ENCODE measurements around the gene PLAU. TPM values are rescaled to one million over a fixed set of nuclear protein-coding genes. Genes with fewer than 3 reads are reported as not detected.

PLAU gene
- total and polyA plus RNA-seq, 10 of the 15 experiments (the other 5 are each of a cell fraction or from before 2014, with no cell fraction given) = 2.5 to 20.9 (median 11.5) TPM

GRCh38 chr10:73916761-73917470, 6.0 kb downstream of the PLAU start:
- POLR2A ChIA-PET = interaction anchor here (1.0 kb wide), 2 partner anchors 10 to 29 kb away, joined by 3 read pairs; no protein-coding TSS in a partner anchor
- no peak overlapping the region for H3K4me2 ChIP-seq (ENCODE audit: control insufficient read depth, insufficient read depth)
- CTCF ChIA-PET = interaction anchor here (1.2 to 5.7 kb wide), 3 partner anchors 11 to 29 kb away, joined by 4 to 39 read pairs (median 5); no protein-coding TSS in a partner anchor
- H3K79me2 ChIP-seq (ENCODE audit: control insufficient read depth, insufficient read depth, low read length) = no peaks in the 10 kb centered on the region
- peak; percentile 69 for ATAC-seq
- intact Hi-C loops (cut with micrococcal nuclease; ENCODE audit: unreplicated experiment) (no loop called here), in situ Hi-C loops (cut with MboI) (no loop called here)
- H3K9ac ChIP-seq (ENCODE audit: control insufficient read depth, insufficient read depth, low read length) = no peak overlapping the region
- no peaks in the 10 kb centered on the region for H3K36me3 ChIP-seq (ENCODE audit: control insufficient read depth in 2 of 2, insufficient read depth in 2 of 2, low read length in 1 of 2)
- no peaks in the 10 kb centered on the region for H4K20me1 ChIP-seq (ENCODE audit: control insufficient read depth, insufficient read depth)
- no peak for FAIRE-seq
- peaks cover 15% of the 10 kb centered on the region for H3K9me3 ChIP-seq (replicated peaks; ENCODE audit: control insufficient read depth, insufficient read depth, low read length)
- SMC1A ChIA-PET (ENCODE audit: uncharacterized antibody, unreplicated experiment) = interaction anchor here (1.0 to 34.4 kb wide), 5 partner anchors 10 to 27 kb away, joined by 3 to 1048 read pairs (median 15); no protein-coding TSS in a partner anchor
- H3K27ac ChIP-seq (ENCODE audit: control insufficient read depth, insufficient read depth) = no peak overlapping the region
- no peak for DNase-seq (ENCODE audit: low read depth, low spot score)
- no peak overlapping the region for H2AFZ ChIP-seq (ENCODE audit: control insufficient read depth, low read depth, low read length)
- RAD21 ChIA-PET (ENCODE audit: unreplicated experiment) = interaction anchor here (0.9 to 5.6 kb wide), 3 partner anchors 18 to 29 kb away, joined by 3 to 38 read pairs (median 13); no protein-coding TSS in a partner anchor
- WGBS (ENCODE audit: insufficient coverage, insufficient replicate concordance, low lambda C conversion rate, missing lambda C conversion rate) = 43% methylated on average over 5 of the region's 5 CpGs
- peaks cover 0 to 1% of the 10 kb centered on the region in 2 experiments; a peak in 1 of 4 replicates for H3K27me3 ChIP-seq (replicated peaks in 1 of 2; ENCODE audit: control insufficient read depth in 2 of 2, insufficient read depth in 2 of 2, low read length in 1 of 2)
- peaks cover 3% of the 10 kb centered on the region; the same call in 1 of the 2 replicates for H3K4me1 ChIP-seq (ENCODE audit: control insufficient read depth, insufficient read depth, low read length)
- H3K4me3 ChIP-seq = no peak overlapping the region
- BruUV-seq (replicated peaks) = no TSS peak
- TF ChIP-seq ZBTB33 (IDR thresholded peaks at IDR 0.05) (no peak), IKZF2 (IDR thresholded peaks at IDR 0.05) (peak in 1 of 2 experiments; percentile 36; a peak in 2 of 4 replicates), SMC3 (IDR thresholded peaks at IDR 0.05; ENCODE audit: borderline replicate concordance, low read length) (no peak), CTCF (IDR thresholded peaks at IDR 0.05 in 2 of 3, conservative IDR thresholded peaks at IDR 0.05 in 1 of 3; ENCODE audit: control insufficient read depth in 2 of 3, extremely low read depth in 1 of 3, insufficient read depth in 1 of 3, low read depth in 3 of 3, low read length in 3 of 3) (no peak), DPF2 (IDR thresholded peaks at IDR 0.05) (0 out of 2 replicates have a peak, but pooled peaks have one; percentile 19), CHD1 (IDR thresholded peaks at IDR 0.05; ENCODE audit: low read depth, low read length) (no peak), CEBPB (IDR thresholded peaks at IDR 0.05; ENCODE audit: borderline replicate concordance in 1 of 2, low read depth in 2 of 2, low read length in 2 of 2) (no peak), CBX3 (IDR thresholded peaks at IDR 0.05; ENCODE audit: borderline replicate concordance, low read depth) (no peak), CEBPZ (IDR thresholded peaks at IDR 0.05; ENCODE audit: low read depth, low read length) (no peak), JUNB (IDR thresholded peaks at IDR 0.05) (no peak), GABPA (IDR thresholded peaks at IDR 0.05; ENCODE audit: low read depth) (no peak), EED (IDR thresholded peaks at IDR 0.05; ENCODE audit: low read depth) (0 out of 2 replicates have a peak, but pooled peaks have one; percentile 33), BRCA1 (IDR thresholded peaks at IDR 0.05; ENCODE audit: low read depth, low read length) (no peak), USF2 (IDR thresholded peaks at IDR 0.05; ENCODE audit: borderline replicate concordance, low read depth, low read length) (peak; percentile 68; the same call in 1 of the 2 replicates)

Measured in GM12878 (cell line).